Stimulated activated naive CD4-positive, alpha-beta T cell treated with Interleukin-2 at 50 U/mL for 16 hours (primary cell): ENCODE results near the gene POP7.

Experiments
- DNase-seq: peaks from one replicate; lab custom pipeline; 2025; lab: John Stamatoyannopoulos, UW

POP7 gene

GRCh38 chr7:100726996-100727761, 21.3 kb downstream of the POP7 start:
- no peak for DNase-seq

- no peak for DNase-seq
Measured at GRCh38 chr7:100728196-100728595, 22.3 kb downstream of the POP7 start.

- no peak for DNase-seq
Measured at GRCh38 chr7:100730136-100730800, 24.3 kb downstream of the POP7 start.

- no peak for DNase-seq
Measured at GRCh38 chr7:100731937-100732636, 26.2 kb downstream of the POP7 start.

GRCh38 chr7:100735730-100736129, 29.8 kb downstream of the POP7 start:
- DNase-seq = no peak

GRCh38 chr7:100736671-100737070, 30.8 kb downstream of the POP7 start:
- DNase-seq = no peak

- DNase-seq = no peak
Measured at GRCh38 chr7:100739934-100740333, 34.0 kb downstream of the POP7 start.

- DNase-seq = no peak
Measured at GRCh38 chr7:100744605-100745004, 38.7 kb downstream of the POP7 start.

- no peak for DNase-seq
Measured at GRCh38 chr7:100745184-100745583, 39.3 kb downstream of the POP7 start.

GRCh38 chr7:100752994-100753393, 47.1 kb downstream of the POP7 start:
- DNase-seq = no peak

GRCh38 chr7:100753750-100754149, 47.8 kb downstream of the POP7 start:
- no peak for DNase-seq
